CD4-positive, alpha-beta T cell treated with Interferon gamma for 1 hour (primary cell): ENCODE data around the gene PPP1R26.
"Not testable (repeated sequence)": the region's sequence is repeated elsewhere in the genome, so short reads cannot be mapped to it uniquely, and the experiment has no call there.

Experiments
- DNase-seq: peaks from one replicate; pipeline ENCODE4 v3.0.0-alpha.2; 2020

The PPP1R26 gene

GRCh38 chr9:135522931-135523330 is 43.3 kb downstream of the PPP1R26 start:
- no peak for DNase-seq

GRCh38 chr9:135523521-135524129 is 44.0 kb downstream of the PPP1R26 start:
- DNase-seq: no peak

GRCh38 chr9:135524130-135524861 is 44.7 kb downstream of the PPP1R26 start:
- DNase-seq: no peak

- no peak for DNase-seq
Measured at GRCh38 chr9:135525241-135526088, 45.9 kb downstream of the PPP1R26 start.

- DNase-seq: no peak
Measured at GRCh38 chr9:135526089-135526729, 46.6 kb downstream of the PPP1R26 start.

GRCh38 chr9:135526730-135527571 is 47.4 kb downstream of the PPP1R26 start:
- no peak for DNase-seq

- DNase-seq: not testable (repeated sequence)
Measured at GRCh38 chr9:135528842-135529435, 49.4 kb downstream of the PPP1R26 start.

- no peak for DNase-seq
Measured at GRCh38 chr9:135530146-135530545, 50.6 kb downstream of the PPP1R26 start.

GRCh38 chr9:135531096-135531495 is 51.5 kb downstream of the PPP1R26 start:
- DNase-seq: no peak

GRCh38 chr9:135533113-135533512 is 53.5 kb downstream of the PPP1R26 start:
- DNase-seq: no peak

GRCh38 chr9:135533674-135534073 is 54.1 kb downstream of the PPP1R26 start:
- DNase-seq: no peak

GRCh38 chr9:135534192-135534711 is 54.7 kb downstream of the PPP1R26 start:
- not testable (repeated sequence) for DNase-seq

GRCh38 chr9:135534826-135535225 is 55.2 kb downstream of the PPP1R26 start:
- DNase-seq: not testable (repeated sequence)

GRCh38 chr9:135535631-135536030 is 56.0 kb downstream of the PPP1R26 start:
- DNase-seq: not testable (repeated sequence)

GRCh38 chr9:135536216-135536615 is 56.6 kb downstream of the PPP1R26 start:
- DNase-seq: no peak
